ENCODE data around the gene DLEC1. TPM values are rescaled to one million over a fixed set of nuclear protein-coding genes. Genes with fewer than 3 reads are reported as not detected.

DLEC1 gene
- total RNA-seq, 1 donor from 2014 or later = not detected

DNA sequence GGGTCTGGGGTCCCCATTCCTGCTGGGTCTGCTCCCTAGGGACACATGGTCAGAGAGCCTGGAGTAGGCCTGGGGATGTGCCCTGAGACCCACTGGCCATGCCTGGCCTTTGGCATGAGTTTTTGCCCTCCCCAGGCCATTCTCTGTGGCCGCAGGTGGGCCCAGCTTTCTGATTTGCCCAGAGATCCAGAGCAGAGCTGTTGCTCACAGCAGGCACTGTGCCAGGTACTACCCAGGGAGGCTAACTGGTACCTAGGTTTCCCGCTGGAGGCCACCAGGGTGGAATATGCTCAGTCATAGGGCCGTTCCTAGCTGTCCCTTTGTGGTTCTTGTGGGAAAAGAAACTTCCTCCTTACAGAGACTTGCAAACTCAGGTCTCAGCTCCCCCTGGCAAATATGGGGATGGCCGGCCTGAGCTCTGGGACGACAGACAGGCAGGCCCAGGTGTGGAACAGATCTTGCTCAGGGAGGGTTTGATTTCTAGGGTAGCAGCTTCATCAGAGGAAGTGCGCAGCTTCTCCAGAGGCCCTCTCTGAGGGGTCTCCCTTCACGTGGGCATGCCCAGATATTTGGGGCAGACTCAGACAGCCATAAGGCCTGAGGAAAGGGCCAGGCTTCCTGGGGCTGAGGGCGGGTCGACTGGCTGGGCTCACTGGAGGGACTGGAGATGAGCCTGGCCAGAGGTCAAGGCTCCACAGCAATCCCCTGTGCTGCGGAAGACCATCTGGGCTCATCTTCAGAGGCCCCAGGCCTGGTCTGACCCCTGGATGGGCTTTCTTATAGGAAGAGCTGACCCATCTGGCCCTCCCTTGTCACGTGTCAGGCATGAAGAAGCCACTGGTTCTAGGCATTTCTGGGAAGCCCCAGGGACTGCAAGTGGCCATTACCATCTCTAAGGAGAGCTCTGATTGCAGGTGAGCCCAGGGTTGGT is 69.9 kb downstream of the DLEC1 start:
- DNase-seq (ENCODE audit: low read depth in 2 of 2) = no peak

- DNase-seq (ENCODE audit: low read depth in 2 of 2) = no peak
Measured at GRCh38 chr3:38109580-38110313, 70.7 kb downstream of the DLEC1 start.

DNA sequence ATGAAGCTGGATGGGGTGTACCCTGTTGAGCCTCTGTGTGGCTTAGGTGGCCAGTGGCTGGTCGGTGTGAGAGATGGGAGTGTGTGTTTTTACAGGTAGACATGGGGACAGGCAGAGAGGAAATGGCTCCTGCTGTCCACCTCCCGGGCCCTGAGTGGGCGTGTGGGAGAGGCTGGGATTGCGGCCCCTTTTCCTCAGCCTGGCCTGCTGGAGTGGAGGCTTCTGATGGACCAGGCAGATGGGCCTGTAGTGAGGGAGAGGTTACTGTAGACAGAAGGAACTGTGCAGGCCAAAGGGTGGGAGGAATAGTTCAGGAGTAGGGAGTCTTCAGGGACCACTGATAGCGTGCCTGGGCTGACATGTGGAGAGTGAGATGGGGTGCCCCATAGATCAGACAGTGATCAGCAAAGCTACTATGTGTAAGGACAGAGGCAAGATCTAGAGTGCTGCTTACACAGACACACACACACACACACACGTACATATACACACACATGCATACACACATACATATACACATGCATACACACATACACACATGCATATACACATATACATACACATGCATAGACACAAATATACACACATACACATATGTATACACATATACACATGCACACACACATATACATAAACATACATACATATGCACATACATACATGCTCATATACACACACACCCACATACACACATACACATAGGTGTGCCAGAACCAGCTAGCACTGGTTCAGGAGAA is 71.5 kb downstream of the DLEC1 start:
- no peak for DNase-seq (ENCODE audit: low read depth in 2 of 2)

DNA sequence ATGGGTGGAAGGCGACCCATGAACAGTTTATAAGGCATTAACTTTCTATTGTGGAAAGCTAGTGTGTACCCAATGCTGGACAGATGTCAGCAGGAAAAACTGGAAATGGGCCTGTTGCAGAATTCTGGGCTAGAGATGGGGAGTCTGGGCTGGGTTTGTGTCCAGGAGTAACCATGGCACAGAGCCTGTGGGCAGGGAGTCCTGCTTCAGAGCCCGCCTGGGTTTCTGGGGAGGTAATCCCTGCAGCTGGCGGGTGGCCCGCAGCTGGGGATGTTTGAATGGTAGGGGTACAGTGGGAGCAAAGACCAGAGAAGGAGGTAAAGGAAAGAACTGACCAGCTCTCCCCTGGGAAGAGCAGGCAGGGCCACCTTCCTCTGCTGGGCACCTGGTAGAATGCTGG is 72.2 kb downstream of the DLEC1 start:
- DNase-seq (ENCODE audit: low read depth in 2 of 2) = no peak

DNA sequence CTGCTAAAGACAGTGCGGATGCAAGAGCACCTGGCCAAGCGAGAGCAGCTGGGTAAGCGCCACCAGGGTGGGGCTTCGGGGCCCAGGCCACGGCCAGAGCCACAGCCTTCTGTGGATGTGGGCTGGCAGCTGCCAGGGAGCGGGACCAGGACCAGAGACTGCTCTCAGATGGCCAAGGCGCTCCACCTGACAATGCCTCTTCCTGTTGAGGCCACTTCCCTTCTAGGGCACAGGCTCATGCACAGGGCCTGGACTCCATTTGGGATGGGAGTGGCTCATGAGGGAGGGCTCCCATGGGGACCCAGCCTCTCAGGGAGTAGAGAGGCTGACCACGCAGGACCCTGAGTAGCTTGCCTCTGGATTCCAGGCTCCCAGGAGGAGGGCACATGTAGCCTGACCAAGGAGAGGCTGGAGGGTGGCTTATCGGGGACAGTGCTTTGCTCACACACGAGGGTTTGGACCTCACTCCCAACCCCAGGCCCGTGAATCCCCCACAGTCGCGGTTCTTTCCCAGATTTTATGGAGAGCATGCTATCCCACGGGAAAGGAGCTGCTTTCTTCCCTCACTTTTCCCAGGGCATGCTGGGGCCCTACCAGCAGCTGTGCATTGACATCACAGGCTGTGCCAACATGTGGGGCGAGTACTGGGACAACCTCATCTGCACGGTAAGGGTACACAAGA is 72.8 kb downstream of the DLEC1 start:
- DNase-seq (ENCODE audit: low read depth in 2 of 2) = no peak

DNA sequence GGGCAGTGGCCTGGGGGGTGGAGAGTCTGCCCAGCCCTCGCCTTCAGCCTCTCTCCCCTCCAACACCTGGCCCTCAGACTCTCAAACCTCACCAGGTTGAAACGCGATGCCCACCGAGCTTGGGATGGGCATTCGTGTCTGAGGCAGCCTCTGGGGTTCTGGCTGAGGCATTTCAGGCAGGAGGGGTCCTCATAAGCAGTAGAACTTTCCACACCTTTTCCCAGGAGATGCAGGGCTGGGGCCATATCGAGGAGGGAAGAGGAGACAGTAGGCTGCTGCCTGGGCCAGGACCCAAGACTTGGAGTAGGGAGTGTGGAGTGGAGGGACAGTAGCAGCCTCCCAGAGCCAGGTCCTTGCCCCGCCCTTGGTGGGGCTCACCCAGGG is 73.4 kb downstream of the DLEC1 start:
- DNase-seq (ENCODE audit: low read depth in 2 of 2) = no peak

- no peak for DNase-seq (ENCODE audit: low read depth in 2 of 2)
Measured at GRCh38 chr3:38114052-38114874, 75.3 kb downstream of the DLEC1 start.

DNA sequence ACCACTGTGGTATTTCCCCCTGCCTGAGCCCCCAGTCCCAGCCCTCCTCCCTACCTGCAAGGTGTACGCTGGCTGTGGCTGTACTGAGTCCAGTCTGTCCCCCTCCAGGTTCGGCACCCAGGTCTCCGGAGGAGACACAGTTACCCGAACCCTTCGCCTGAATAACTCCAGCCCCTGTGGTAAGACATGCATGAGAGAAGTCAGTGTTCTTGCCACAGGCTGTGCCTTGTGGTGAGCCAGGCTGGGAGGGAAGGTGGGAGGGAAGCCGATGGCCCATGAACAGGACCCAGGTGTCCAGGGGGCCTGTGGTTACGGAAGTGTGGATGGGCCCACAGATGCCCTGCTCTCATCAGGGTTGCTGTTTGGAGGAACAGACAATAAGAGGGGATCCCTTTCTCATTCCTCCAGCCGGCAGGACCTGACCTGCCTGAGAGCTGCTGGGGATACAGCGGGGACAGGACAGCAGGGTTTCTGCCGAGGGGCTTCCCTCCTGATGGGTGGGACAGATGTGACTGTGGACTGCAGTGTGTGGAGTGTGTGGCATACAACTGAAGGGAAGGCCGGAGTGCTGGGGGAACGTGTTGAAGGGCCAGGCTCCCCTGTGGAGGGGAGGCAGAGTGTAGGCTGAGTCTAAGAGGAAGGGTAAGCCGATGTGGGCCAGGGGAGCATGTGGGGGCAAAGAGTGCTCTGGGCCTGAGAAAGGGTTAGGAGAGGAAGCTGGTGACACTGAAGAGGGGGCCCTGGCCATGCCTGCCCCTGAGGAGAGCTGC is 76.1 kb downstream of the DLEC1 start:
- no peak for DNase-seq (ENCODE audit: low read depth in 2 of 2)

GRCh38 chr3:38115645-38116427 is 76.8 kb downstream of the DLEC1 start:
- no peak for DNase-seq (ENCODE audit: low read depth in 2 of 2)

DNA sequence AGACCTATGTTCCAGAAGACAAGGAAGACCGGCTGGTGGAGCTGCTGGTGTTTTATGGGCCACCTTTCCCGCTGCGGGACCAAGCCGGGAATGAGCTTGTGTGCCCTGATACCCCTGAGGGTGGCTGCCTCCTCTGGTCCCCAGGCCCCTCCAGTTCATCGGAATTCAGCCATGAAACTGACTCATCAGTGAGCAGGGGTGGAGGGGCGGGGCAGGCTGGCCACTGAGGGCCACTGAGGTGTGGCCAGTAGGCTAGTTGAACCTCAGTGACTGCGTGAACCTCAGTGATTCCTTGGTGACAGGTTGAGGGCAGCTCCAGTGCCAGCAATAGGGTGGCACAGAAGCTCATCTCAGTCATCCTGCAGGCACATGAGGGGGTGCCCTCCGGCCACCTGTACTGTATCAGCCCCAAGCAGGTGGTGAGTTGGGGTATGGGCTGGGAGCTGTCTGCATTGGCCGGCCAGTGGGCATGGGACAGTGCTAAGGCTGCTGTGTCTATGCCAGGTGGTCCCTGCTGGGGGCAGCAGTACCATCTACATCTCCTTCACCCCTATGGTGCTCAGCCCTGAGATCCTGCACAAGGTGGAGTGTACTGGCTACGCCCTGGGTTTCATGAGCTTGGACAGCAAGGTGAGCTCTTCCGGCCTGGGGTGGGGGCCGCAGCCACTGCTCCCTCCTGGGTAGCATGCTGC is 77.6 kb downstream of the DLEC1 start:
- no peak for DNase-seq (ENCODE audit: low read depth in 2 of 2)

DNA sequence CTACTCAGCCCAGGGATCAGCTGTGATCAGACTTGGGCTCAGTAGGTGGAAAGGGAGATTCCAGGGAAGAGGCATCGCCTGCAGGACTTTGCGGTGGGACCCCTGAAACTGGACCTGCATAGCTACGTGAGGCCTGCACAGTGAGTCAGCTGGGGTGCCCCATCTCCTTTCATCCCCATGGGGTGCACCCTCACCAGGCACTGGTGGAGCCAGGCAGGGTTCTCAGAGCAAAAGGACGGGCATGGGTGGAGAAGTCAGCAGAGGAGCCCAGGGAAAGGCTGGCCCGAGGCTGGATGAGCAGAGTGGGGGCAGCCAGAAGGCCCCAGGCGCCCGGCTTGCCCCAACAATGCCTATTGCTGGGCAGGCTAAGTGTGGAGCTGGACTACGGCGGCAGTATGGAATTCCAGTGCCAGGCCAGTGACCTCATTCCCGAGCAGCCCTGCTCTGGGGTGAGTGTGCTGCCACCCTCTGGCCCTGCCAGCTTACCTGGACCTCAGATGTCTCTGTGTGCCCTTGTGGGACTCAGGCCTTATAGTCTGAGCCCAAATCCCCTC is 78.2 kb downstream of the DLEC1 start:
- no peak for DNase-seq (ENCODE audit: low read depth in 2 of 2)

DNA sequence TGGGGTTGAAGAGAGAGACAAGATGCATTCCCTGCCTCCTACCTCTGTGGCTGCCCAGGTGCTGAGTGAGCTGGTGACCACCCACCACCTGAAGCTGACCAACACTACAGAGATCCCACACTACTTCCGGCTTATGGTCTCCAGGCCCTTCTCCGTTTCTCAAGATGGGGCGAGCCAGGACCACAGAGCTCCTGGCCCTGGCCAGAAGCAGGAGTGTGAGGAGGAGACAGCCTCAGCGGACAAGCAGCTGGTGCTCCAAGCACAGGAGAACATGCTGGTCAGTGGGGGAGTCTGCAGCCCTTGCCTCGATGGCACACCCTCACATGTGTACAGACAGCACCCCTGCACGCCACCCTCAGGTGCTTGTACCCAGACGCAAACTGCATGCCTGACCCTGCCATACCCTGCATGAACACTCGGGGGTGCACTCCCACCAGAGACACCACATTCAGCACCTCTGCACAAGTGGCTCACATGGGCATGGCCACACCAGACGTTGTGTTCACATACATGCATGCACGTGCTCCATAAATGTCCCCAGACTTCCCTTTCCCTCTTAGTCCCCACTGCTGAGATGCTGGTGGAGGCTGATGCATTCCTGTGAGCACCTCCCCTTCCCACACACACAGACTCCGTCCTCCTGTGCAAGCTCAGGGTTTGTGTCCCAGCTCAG is 78.9 kb downstream of the DLEC1 start:
- peak; percentile 72 for DNase-seq (ENCODE audit: low read depth in 2 of 2)

- no peak for DNase-seq (ENCODE audit: low read depth in 2 of 2)
Measured at GRCh38 chr3:38118421-38119247, 79.6 kb downstream of the DLEC1 start.

DNA sequence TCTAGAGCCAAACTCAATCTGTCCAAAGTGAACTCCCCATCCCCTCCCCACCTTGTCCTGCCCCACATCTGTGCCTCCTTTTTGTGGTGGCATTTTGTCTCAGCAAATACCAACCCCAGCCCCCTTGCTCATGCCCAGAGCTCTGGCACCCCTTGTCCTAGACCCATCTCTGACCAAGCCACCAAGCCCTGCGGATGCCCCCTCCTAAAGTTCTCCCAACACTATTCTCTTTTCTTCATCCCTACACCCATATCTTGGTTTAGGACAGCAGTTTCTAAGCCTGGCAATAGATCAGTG is 80.2 kb downstream of the DLEC1 start:
- DNase-seq (ENCODE audit: low read depth in 2 of 2) = no peak

DNA sequence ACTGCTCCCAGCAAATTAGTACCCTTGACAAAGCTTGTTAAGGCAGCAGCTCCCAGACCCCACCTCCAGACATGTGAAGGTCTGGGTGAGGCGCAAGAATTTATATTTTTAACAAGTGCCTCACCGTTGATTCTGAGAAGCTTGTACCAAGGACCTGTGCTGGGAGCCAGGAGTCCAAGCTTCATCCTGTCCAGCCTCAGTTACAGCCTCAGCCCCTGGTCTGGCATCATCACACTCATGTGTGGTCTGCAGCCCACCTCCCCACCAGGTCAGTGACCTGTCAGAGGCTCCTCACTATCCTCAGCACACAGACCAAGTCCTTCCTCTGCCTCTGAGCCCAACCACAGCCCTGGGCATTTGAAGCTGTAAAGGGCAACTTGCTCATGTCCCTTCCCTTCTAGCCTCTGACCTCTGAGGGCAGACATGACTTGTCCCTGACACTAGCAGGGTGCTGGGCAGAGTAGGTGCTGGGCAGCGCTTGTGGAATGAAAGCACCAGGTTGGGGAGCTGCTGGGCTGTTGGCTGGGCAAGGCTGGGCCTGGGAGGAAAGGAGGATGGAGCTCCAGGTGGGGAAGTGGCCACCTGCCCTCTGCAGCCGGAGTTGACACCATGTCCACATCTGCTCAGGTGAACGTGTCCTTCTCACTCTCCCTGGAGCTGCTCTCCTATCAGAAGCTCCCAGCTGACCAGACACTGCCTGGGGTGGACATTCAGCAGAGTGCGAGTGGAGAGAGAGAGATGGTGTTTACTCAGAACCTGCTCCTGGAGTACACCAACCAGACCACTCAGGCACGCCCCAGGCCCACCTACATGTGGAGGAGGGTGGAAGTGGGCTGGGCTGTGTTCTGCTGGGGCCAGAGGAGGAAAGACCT is 81.0 kb downstream of the DLEC1 start:
- DNase-seq (ENCODE audit: low read depth in 2 of 2) = no peak

Data from lung microvascular endothelial cell (primary cell).